HG03565 (cell line): ENCODE measurements around the gene GRAMD2A.

Source experiments
- ATAC-seq: cut with Tn5 transposase; IDR thresholded peaks from one replicate; pipeline ENCODE4 v1.9.1; 2021; ENCODE audit warnings: mild to moderate bottlenecking, moderate library complexity; ENCODE audit not compliant: unreplicated experiment

GRAMD2A gene

GRCh38 chr15:72220687-72221086 lies 23.1 kb upstream of the GRAMD2A start:
- ATAC-seq: no peak

DNA sequence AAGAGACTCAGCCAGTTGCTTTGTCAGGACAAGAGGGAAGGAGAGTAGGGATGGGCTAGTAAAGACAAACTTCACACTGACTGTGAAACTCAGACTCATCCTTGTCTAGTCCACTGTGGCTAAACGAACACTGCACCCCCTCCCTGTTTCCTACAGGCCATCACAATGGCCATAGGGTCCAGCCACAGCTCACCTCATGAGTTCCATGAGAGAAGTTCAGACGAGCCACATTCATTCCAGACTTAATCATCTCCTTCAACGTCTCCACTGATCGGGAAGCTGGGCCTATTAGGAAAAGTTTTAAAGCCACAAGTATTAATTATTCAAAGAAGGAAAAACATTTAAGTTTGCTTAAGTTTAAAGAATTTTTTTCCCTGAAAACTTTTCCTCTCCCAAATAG lies 19.6 kb upstream of the GRAMD2A start:
- ATAC-seq: no peak

GRCh38 chr15:72216079-72216478 lies 18.5 kb upstream of the GRAMD2A start:
- no peak for ATAC-seq

DNA sequence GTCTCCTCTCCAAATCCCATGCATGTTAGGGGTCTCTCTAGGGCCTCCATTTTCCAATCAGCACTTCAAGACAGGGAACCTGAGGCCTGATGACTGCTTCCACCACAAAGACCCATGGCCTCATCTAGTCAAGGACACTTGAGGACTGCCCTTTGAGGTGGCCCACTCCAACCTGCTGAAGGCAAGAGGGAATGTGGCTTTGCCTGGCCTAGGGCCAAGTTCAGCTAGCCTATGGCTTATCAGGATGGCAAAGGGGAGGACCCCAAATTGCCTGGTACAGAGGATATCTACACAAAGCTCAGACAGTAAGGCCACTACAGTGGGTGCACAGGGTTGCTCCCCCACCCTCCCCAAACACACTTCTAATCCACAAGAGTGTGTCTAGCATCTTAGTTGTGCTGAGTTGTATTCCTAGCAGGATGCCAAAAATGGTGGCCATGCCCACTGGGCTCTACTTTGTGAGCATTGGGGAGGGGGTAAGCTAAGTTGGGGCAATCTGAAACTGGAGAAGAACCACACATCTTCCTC lies 10.0 kb upstream of the GRAMD2A start:
- no peak for ATAC-seq

DNA sequence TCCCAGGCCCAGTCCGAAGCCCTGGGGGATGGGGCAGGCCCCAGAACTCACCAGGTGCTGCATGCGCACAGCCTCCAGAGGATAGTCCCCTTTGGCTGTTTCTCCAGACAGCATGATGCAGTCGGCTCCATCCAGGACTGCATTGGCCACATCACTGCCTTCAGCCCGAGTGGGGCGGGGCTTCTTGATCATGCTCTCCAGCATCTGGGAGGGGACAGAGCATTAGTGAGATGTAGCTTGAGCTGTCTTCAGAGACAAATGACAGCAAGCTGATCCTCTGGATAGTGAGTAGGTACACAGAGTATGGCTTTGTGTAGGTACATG lies 9.1 kb upstream of the GRAMD2A start:
- no peak for ATAC-seq

DNA sequence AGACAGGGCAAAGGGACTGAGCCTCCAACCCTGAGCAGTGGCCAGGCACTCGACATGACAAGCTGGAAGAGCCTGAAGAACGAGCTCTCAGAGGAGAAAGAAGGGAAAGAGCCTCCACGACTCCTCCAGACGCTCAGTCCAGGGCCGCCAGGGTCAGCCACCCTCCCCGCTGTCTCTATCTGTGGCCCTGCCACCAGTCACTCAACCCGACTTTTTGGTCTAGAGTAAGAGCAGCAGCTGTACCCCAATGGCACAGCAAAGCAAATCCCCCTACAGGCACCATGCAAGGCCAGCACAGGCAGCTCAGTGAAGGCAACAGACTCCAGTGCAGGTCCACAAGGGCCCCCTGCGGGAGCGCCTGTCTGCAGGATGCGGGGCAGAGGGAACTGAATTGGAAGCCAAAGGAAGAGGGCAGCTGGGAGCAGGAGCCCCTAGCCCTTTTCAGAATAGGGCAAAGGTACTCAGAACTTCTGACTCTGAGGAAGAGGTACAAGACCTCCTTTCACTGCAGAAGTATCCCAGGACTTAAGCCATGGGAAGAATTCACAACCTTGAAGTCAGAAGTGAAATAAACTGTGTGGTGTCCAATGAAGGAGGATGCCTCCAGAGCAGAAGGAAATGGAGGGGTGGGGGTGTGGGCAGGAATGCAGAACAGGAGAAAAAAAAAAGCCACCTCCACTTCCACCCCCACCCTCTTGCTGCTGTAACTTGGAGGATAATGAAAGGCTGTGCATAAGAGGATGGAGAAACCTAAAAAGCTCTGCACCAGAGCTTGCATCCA lies 8.5 kb upstream of the GRAMD2A start:
- no peak for ATAC-seq

- no peak for ATAC-seq
These were observed 7.7 kb upstream of the GRAMD2A start for GRCh38 chr15:72205273-72205672.

DNA sequence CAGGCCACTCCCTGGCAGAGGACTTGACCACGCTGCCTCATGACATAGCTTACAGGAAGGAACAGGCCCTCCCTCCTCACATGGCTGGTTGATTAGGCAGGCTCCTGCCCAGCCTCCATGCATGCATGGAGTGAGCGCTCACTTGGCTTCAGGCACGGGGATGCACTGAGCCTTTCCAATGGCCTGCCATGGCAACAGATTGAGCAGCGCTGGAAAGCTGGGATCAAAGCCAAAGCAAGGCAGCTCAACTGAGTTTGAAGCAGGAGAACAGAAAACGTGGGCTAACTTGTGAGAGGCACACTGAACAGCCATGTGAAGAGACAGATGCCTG lies 5.9 kb upstream of the GRAMD2A start:
- ATAC-seq: no peak

DNA sequence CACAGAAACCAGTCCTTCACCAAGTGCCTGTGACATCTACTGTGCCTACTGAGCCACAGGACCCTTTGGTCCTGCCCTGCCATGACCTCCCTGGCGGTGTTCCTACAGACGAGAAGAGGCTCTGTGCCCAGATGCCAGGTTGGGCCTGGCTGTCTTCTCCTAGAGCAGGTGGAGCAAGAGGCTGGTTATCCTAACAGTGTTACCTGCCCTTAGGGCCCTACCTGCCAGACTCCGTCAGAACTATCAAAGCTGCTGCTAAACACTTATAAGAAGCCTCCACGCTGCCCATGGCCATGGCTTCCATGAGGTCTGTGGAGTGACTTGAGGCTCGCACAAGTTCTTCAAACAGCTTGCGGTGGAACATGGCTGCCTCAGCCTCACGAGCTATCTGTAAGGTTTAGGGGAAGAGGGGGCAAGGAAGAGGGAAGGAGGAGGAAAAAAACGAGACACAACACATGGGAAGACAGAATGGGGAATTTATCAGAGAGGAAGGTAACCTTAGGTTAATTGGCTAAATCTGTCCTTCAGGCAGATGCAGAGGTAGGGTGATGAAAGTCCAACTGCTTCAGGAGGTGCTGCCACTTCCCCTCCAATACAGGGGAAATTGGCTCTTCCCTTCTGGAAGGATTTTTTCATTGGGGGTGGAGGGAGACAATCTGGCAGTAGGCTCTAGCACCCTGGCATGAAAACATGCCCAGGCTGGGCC lies 5.4 kb upstream of the GRAMD2A start:
- no peak for ATAC-seq

DNA sequence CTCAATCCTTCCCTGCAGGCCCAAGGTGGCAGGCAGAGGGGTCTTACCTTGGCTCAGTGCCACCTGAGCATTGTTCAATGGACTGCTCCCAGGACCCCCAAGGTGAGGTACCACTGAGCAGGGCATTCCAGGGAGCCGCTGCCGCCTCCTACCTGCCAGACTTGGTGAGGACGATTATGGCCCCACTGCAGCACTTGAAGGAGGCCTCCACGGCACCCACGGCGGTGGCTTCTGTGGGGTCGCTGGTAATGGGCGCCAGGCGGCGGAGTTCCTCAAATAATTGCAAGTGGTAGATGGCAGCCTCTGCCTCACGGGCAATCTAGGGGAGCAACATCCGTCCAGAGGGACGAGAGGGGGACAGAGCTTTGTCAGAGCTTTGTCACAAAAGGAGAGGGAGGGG lies 4.7 kb upstream of the GRAMD2A start:
- ATAC-seq: no peak

DNA sequence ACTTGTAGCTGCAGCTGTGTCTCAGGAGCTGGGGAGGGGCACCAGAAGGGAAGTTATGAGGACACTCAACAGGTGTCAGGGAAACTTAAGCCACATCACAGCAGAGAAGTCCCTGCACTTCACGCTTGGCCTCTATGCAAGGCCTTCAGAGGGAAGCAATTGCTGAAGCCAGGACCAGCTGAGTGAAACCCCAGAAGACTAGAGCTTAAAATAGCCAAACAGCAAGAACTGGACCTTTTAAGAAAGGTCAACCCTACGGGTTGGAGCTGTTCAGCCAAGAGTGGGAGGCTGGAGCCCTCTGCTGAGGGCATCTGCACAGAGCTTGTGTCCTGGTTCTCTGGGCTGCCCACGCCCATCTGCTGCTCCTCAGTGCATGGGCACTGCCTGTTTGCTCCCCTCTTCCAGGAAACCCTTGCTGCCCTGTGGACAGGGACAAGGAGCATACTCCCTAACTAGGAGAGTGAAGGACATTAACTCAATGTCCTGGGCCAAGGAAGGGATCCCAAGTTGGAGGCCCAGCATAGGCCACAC lies 3.9 kb upstream of the GRAMD2A start:
- ATAC-seq: no peak

- ATAC-seq: no peak
These were observed 3.0 kb upstream of the GRAMD2A start for GRCh38 chr15:72200395-72201237.

- ATAC-seq: peak; percentile 33
These were observed 2.2 kb upstream of the GRAMD2A start for GRCh38 chr15:72199721-72200212.

DNA sequence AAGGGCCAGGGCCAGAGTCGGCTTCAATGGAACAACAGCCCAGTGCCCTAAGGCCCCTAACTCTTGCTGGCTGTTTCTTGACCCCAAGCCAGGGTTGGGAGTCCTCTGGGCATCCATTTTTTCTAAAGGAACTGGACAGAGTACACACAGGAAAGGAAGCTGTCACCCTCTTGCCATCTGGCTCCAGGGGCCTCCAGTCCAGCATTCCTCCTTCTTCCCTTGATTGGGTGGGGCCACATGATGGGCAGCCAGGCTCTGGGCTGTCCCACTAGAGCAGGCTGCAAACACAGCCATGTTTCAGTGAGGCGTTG lies 1.6 kb upstream of the GRAMD2A start:
- ATAC-seq: no peak

DNA sequence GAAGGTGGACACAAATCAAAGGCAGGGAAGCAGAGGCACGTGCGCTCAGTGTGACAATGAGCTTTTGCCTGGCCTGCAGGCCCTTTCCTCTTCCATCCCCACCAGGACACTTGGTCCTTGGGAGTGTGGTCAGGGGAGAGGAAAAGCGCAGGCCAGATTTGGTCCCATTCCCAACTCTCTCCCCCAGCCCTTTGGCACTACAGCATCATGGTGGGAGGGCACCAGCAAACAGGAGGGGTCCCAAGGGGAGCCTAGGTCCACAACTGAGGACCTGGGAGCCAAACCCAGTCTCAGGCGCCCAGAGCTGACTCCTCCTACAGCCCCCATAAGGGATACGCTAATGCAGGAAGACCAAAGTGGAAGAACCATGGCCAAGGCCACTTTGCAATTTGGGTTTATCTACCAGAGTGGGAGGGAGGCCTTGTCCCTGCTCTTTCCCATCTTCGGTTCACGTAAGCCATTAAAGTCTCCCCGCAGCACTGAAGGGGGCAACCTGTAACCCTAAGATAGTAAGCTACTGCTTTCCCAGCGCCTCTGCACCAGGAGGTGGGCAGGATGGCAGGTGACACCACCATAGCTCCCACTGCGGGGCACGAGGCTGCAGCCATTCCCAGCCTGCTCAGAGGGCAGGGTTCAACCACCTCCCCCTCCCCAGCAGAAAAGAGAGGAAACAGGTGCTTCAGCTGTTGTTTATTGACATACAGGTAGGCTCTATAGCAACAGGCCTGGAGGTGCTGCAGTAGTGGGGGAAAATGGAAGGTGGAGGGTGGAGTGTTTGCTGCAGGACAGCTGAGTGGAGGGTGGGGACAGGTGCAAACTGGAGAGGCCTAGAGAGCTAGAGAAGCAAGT lies 993 bp upstream of the GRAMD2A start:
- no peak for ATAC-seq

- ATAC-seq: no peak
These were observed 537 bp downstream of the GRAMD2A start for GRCh38 chr15:72197041-72197459.

DNA sequence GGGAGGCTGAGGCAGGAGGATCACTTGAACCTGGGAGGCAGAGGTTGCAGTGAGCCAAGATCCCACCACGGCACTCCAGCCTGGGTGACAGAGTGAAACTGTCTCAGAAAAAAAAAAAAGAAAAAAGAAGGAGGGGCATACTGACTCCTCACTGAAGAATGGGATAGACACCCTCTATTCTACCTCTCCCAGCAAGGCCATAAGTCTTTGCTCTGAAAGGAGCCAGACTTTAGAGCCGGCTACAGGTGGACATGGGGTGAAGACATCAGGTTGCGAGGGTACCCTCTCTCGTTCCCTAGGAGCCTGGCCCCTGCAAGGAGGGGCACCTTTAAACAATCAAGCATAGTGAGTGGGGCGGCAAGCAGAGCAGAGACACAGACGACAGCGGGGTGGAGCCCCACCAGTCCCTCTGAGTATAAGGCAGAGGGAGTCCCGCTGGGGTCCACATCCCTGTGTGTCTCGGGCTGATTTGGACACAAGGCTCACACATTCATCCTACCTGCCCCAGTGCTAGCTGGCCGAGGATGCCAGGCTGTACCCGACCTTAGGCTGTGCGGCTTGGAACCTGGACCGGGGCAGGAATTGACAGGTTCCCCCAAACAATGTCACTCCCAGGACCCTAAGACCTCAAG lies 1.1 kb downstream of the GRAMD2A start:
- ATAC-seq: no peak

- no peak for ATAC-seq
These were observed 2.5 kb downstream of the GRAMD2A start for GRCh38 chr15:72195101-72195511.

DNA sequence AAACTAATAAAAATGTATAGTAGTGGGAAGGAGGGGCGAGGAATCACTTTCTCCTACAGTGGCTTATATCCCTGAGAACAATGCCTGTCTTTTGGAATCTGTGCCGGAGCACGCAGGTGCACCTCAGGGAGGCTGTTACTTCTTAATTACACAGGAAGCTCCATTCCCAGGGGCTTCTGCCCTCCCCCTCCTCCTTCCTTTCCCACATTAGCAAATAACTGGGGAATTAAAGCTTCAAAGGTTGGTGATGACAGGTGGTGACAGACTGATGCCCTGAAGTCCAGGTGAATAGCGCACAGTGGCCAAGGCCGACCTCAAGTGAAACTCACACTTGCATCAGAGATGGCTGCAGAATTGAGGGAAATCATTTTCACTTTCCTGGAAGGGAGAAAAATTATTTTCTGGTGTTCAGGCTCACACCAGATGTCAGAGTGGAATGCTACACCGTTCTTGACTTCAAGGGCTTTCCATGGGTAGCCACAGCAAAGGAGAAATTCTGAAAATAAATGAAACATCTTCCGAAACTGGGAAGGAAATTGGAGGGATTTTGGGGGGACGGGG lies 3.7 kb downstream of the GRAMD2A start:
- no peak for ATAC-seq

- ATAC-seq: no peak
These were observed 5.2 kb downstream of the GRAMD2A start for GRCh38 chr15:72192416-72192815.
